Measurements from ENCODE around the gene EN2. TPM values are rescaled to one million over a fixed set of nuclear protein-coding genes. Genes with fewer than 3 reads are reported as not detected.

Gene EN2
- total RNA-seq, 2 experiments from 2014 or later = not detected

GRCh38 chr7:155512246-155512887 is 54.4 kb downstream of the EN2 start:
- H3K9me3 Mint-ChIP-seq (ENCODE audit: insufficient read depth) = no peaks in the 10 kb centered on the region
- DNase-seq = no peak
- ATAC-seq = no peak
- H3K27ac Mint-ChIP-seq = no peak overlapping the region
- peaks cover 11% of the 10 kb centered on the region for H3K4me1 Mint-ChIP-seq (ENCODE audit: low read depth)
- H3K4me3 Mint-ChIP-seq = no peak overlapping the region
- CTCF ChIA-PET = interaction anchor here (1.4 kb wide), 1 partner anchor 56 kb away, joined by 3 read pairs; no protein-coding TSS in a partner anchor
- POLR2A ChIA-PET = no interaction called here
- peaks cover 12% of the 10 kb centered on the region for H3K36me3 Mint-ChIP-seq (ENCODE audit: low read depth)
- H3K27me3 Mint-ChIP-seq (ENCODE audit: low read depth) = peaks cover 61% of the 10 kb centered on the region

GRCh38 chr7:155513543-155514285 is 55.8 kb downstream of the EN2 start:
- Mint-ChIP-seq H3K36me3 (ENCODE audit: low read depth) (peaks cover 12% of the 10 kb centered on the region), H3K4me3 (no peak overlapping the region), H3K4me1 (ENCODE audit: low read depth) (peaks cover 11% of the 10 kb centered on the region), H3K9me3 (ENCODE audit: insufficient read depth) (no peaks in the 10 kb centered on the region), H3K27me3 (ENCODE audit: low read depth) (peaks cover 54% of the 10 kb centered on the region), H3K27ac (no peak overlapping the region)
- ChIA-PET CTCF (no interaction called here), POLR2A (no interaction called here)
- DNase-seq (no peak), ATAC-seq (no peak)

GRCh38 chr7:155514296-155514695 is 56.4 kb downstream of the EN2 start:
- no peak for DNase-seq
- H3K36me3 Mint-ChIP-seq (ENCODE audit: low read depth) = peaks cover 7% of the 10 kb centered on the region
- peaks cover 48% of the 10 kb centered on the region for H3K27me3 Mint-ChIP-seq (ENCODE audit: low read depth)
- H3K27ac Mint-ChIP-seq = no peak overlapping the region
- H3K4me3 Mint-ChIP-seq = no peak overlapping the region
- POLR2A ChIA-PET = no interaction called here
- no peaks in the 10 kb centered on the region for H3K9me3 Mint-ChIP-seq (ENCODE audit: insufficient read depth)
- peaks cover 6% of the 10 kb centered on the region for H3K4me1 Mint-ChIP-seq (ENCODE audit: low read depth)
- CTCF ChIA-PET = no interaction called here
- no peak for ATAC-seq

Other genes starting within 250 kb of the EN2 start
- 10 to 100 TPM; 83.9 to 89.1 TPM for gene INSIG1, start 160.3 kb upstream of the EN2 start, total RNA-seq
- gene CNPY1, start 88.4 kb downstream of the EN2 start, total RNA-seq = not detected
- gene RBM33, start 186.5 kb downstream of the EN2 start, total RNA-seq = 10 to 100 TPM; 81.4 to 85.6 TPM